Sigmoid colon (tissue), 7 donors: ENCODE data around the gene RAC2. TPM values are rescaled to one million over a fixed set of nuclear protein-coding genes. Genes with fewer than 3 reads are reported as not detected.

Experiments
- DNase-seq: peaks from one replicate; pipeline ENCODE4 v3.0.0-alpha.2; 2019
- H3K27ac ChIP-seq, 4 donors: fragments of 200-600 bp; sonication (generic); one replicate each; pipeline ENCODE4 v1.5.1; 2016 to 2019; ENCODE audit warnings: mild to moderate bottlenecking in 1 of 4
- H3K27me3 ChIP-seq, 3 donors: fragments of 200-600 bp; sonication (generic); one replicate each; pipeline ENCODE4 v1.5.1; 2019; ENCODE audit warnings: mild to moderate bottlenecking in 1 of 3
- H3K36me3 ChIP-seq, 4 donors: fragments of 200-600 bp; sonication (generic); one replicate each; pipeline ENCODE4 v1.5.1; 2016 to 2019
- H3K4me1 ChIP-seq, 4 donors: fragments of 200-600 bp; sonication (generic); one replicate each; pipeline ENCODE4 v1.5.1; 2017 to 2019
- H3K4me3 ChIP-seq, 4 donors: fragments of 200-600 bp; sonication (generic); one replicate each; pipeline ENCODE4 v1.5.1; 2017 to 2019; ENCODE audit warnings: mild to moderate bottlenecking in 2 of 4, moderate library complexity in 1 of 4
- H3K9me3 ChIP-seq, 4 donors: fragments of 200-600 bp in 3 of 4; sonication (generic) in 3 of 4; one replicate each; pipeline versions ENCODE4 v1.5.1 to v1.6.1; 2013 to 2019
- CTCF ChIP-seq, 4 experiments: fragments of 450-650 bp in 3 of 4; fragments of 200-600 bp in 1 of 4; IDR thresholded peaks; one replicate each; pipeline ENCODE4 v1.5.1; 2016 to 2019; ENCODE audit warnings: antibody characterized with exemption in 4 of 4, mild to moderate bottlenecking in 3 of 4, moderate library complexity in 2 of 4
- EP300 ChIP-seq, 4 donors: sonication (generic); formaldehyde crosslinking; IDR thresholded peaks; one replicate each; pipeline ENCODE4 v1.6.1; 2017; ENCODE audit warnings: antibody characterized with exemption in 4 of 4
- POLR2A ChIP-seq, 2 donors: fragments of 450-650 bp; IDR thresholded peaks; one replicate each; pipeline ENCODE4 v1.6.1; 2016; ENCODE audit warnings: antibody characterized with exemption in 2 of 2, mild to moderate bottlenecking in 2 of 2, moderate library complexity in 2 of 2
- POLR2AphosphoS5 ChIP-seq, 4 donors: sonication (generic); formaldehyde crosslinking; IDR thresholded peaks; one replicate each; pipeline ENCODE4 v1.6.1; 2017; ENCODE audit warnings: antibody characterized with exemption in 4 of 4
- WGBS, 2 donors: extraction: QIAGEN DNeasy Blood & Tissue Kit; methylation state at CpG; one replicate each; pipeline ENCODE4 v1.1.7; 2013; 5-methylcytosine and 5-hydroxymethylcytosine counted together
- intact Hi-C: fragments of 100-400 bp; cut with DNase I; formaldehyde crosslinking; loops from one replicate; pipeline ENCODE4 v1.15.1; 2023
- polyA plus RNA-seq, 3 donors: library from polyadenylated mRNA; stranded (reverse); fragments of 200-250 nt; gene quantifications; one replicate each; pipeline ENCODE4 v1.2.3, GENCODE V29; 2013
- total RNA-seq, 4 donors: library from RNA; depleted of rRNA; stranded (reverse); fragments of >200 nt; gene quantifications; one replicate each; pipeline ENCODE4 v1.1.0, GENCODE V29; 2016
- donor health status: healthy with polysubstance abuse.
- donor health status: Bipolar disorder and iron deficiency.
- donor health status: healthy.

RAC2 gene
- total and polyA plus RNA-seq, 7 donors: 3.0 to 138 (median 8.0) TPM

DNA sequence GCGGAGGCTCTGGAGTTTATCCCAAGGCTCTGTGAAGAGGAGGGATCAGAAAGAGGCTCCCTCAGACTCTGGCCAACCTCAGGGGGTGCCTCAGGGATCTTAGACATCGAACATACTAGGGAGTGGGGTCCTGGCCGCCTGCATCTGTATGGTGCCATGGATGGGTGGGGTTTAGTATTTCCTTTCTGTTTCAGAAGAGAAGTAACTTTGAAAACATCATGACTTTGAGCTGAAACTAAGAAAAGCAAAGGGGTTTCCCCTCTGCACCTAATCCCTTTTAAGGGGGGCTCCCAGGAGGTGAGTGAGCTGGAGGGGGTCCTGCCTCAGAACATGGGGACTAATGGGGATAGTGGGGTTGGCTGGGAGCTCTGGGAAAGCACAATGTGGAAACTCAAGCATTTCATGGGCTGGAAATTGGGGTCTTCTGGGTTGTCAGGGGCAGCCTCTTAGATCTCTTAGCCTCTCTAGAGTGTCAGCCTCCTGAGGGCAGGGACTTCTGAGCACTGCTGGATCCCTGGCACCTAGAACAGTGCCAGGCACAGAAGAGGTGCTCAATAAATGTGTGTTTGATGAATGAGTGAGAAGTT lies 20.0 kb downstream of the RAC2 start:
- H3K27me3 ChIP-seq: no peaks in the 10 kb centered on the region
- TF ChIP-seq EP300 (IDR thresholded peaks at IDR 0.05): no peak
- no peak for TF ChIP-seq POLR2AphosphoS5 (IDR thresholded peaks at IDR 0.05)
- TF ChIP-seq POLR2A (IDR thresholded peaks at IDR 0.05): no peak
- H3K4me1 ChIP-seq: peaks cover 0 to 7% (median 0%) of the 10 kb centered on the region in 4 donors
- no peak overlapping the region for H3K27ac ChIP-seq
- no peaks in the 10 kb centered on the region for H3K9me3 ChIP-seq
- intact Hi-C loops: no loop called here
- H3K4me3 ChIP-seq: no peak overlapping the region
- no peaks in the 10 kb centered on the region for H3K36me3 ChIP-seq
- DNase-seq: no peak
- WGBS, 2 donors: 66 to 85% methylated on average over 3 of the region's 3 CpGs

DNA sequence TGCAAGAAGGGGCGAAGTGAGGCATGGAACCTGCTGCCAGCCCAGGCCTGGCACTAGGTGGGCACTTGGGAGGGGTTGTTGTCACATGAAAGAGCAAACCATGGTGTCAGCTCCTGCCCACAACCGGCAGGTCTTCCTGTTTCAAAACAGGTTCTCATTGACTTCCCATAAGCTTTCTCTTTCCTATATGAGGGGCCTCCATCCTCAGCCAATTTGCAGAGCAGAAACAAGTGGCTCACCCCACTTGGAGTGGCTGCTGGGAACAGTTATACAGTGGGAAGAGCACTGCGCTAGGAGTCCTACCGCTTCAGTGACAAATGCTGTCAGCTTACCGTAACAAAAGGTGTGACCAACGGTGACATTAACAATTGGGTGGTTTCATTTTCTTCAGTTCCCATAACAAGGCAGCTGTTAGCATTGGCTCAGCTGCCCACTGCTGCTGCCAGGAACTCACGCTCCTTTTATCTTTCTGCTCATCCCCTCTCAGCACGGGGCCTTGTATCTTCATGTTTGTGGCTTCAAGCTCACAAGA lies 21.6 kb downstream of the RAC2 start:
- Histone ChIP-seq H3K4me3 (no peak overlapping the region), H3K4me1 (no peaks in the 10 kb centered on the region), H3K36me3 (no peaks in the 10 kb centered on the region), H3K9me3 (no peaks in the 10 kb centered on the region), H3K27me3 (no peaks in the 10 kb centered on the region), H3K27ac (no peak overlapping the region)
- intact Hi-C loops: no loop called here
- no peak for TF ChIP-seq POLR2A (IDR thresholded peaks at IDR 0.05)
- TF ChIP-seq EP300 (IDR thresholded peaks at IDR 0.05): no peak
- no peak for TF ChIP-seq POLR2AphosphoS5 (IDR thresholded peaks at IDR 0.05)
- TF ChIP-seq CTCF (IDR thresholded peaks at IDR 0.05): no peak
- WGBS, 2 donors: 49 to 77% methylated on average over 8 of the region's 8 CpGs
- no peak for DNase-seq

GRCh38 chr22:37221424-37222333 lies 22.4 kb downstream of the RAC2 start:
- Histone ChIP-seq H3K9me3 (no peaks in the 10 kb centered on the region), H3K27me3 (no peaks in the 10 kb centered on the region), H3K4me3 (no peak overlapping the region), H3K27ac (no peak overlapping the region), H3K4me1 (no peaks in the 10 kb centered on the region), H3K36me3 (no peaks in the 10 kb centered on the region)
- intact Hi-C loops: no loop called here
- no peak for TF ChIP-seq POLR2A (IDR thresholded peaks at IDR 0.05)
- no peak for TF ChIP-seq EP300 (IDR thresholded peaks at IDR 0.05)
- no peak for TF ChIP-seq CTCF (IDR thresholded peaks at IDR 0.05)
- TF ChIP-seq POLR2AphosphoS5 (IDR thresholded peaks at IDR 0.05): no peak
- WGBS, 2 donors: 93 to 95% methylated on average over 10 of the region's 10 CpGs
- DNase-seq: no peak

DNA sequence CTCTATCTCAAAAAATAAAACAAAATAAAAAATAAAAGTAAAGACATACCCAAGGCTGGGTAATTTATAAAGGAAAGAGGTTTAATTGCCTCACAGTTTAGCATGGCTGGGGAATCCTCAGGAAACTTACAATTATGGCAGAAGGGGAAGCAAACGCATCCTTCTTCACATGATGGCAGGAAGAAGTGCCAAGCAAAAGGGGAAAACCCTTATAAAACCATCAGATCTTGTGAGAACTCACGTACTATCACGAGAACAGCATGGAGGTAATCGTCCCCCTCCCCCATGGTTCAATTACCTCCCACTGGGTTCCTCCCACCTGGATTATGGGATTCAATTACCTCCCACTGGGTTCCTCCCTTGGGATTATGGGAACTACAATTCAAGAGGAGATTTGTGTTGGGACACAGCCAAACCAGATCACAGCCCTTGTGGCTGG lies 23.5 kb downstream of the RAC2 start:
- H3K27ac ChIP-seq: no peak overlapping the region
- intact Hi-C loops: no loop called here
- no peaks in the 10 kb centered on the region for H3K4me1 ChIP-seq
- 42 to 43% methylated on average over 4 of the region's 4 CpGs for WGBS, 2 donors
- H3K9me3 ChIP-seq: no peaks in the 10 kb centered on the region
- no peaks in the 10 kb centered on the region for H3K36me3 ChIP-seq
- no peaks in the 10 kb centered on the region for H3K27me3 ChIP-seq
- no peak overlapping the region for H3K4me3 ChIP-seq
- DNase-seq: no peak
- TF ChIP-seq POLR2A (IDR thresholded peaks at IDR 0.05) (no peak), POLR2AphosphoS5 (IDR thresholded peaks at IDR 0.05) (no peak), EP300 (IDR thresholded peaks at IDR 0.05) (no peak), CTCF (IDR thresholded peaks at IDR 0.05) (no peak)

DNA sequence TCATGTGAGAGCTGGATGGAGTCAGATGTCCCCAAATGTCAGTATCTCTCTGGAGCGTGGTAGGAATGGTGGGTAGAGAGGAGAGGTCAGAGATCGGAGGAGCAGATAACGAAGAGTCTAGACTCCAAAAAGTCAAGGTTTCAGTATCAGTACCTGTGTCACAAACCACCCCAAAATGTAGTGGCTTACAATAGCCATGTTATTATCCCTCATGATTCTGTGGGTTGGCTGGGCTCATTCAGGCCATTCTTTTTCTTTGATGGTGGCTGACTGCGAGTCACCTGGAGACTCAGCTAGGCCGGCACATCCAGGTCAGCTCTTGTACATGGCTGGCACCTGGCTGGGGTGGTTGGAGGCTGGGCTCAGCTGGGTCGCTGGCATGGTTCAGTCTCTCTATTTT lies 24.5 kb downstream of the RAC2 start:
- H3K4me3 ChIP-seq: no peak overlapping the region
- no peak for DNase-seq
- intact Hi-C loops: no loop called here
- H3K9me3 ChIP-seq: no peaks in the 10 kb centered on the region
- TF ChIP-seq CTCF (IDR thresholded peaks at IDR 0.05): no peak
- TF ChIP-seq POLR2A (IDR thresholded peaks at IDR 0.05): no peak
- no peak for TF ChIP-seq POLR2AphosphoS5 (IDR thresholded peaks at IDR 0.05)
- no peak for TF ChIP-seq EP300 (IDR thresholded peaks at IDR 0.05)
- H3K4me1 ChIP-seq: no peaks in the 10 kb centered on the region
- no peak overlapping the region for H3K27ac ChIP-seq
- H3K27me3 ChIP-seq: no peaks in the 10 kb centered on the region
- no peaks in the 10 kb centered on the region for H3K36me3 ChIP-seq
- 77 to 83% methylated on average over 6 of the region's 6 CpGs for WGBS, 2 donors
